Body of pancreas (tissue), 4 donors: ENCODE results near the gene PIGR. TPM values are rescaled to one million over a fixed set of nuclear protein-coding genes. Genes with fewer than 3 reads are reported as not detected.

Experiments
- ATAC-seq: fragments of 150-250 bp; one replicate; pipeline ENCODE4 v1.9.1; 2016
- DNase-seq, 4 donors: peaks; one replicate each; pipeline ENCODE4 v3.0.0-alpha.2; 2019
- H3K27ac ChIP-seq, 4 donors: fragments of 200-600 bp; sonication (generic); 1 replicate in 3 of 4; 2 replicates in 1 of 4; pipeline versions ENCODE4 v1.5.1 to v1.6.1; 2016 to 2019; ENCODE audit warnings: mild to moderate bottlenecking in 1 of 4, mixed read lengths in 1 of 4, moderate library complexity in 1 of 4
- H3K27me3 ChIP-seq, 2 donors: fragments of 200-600 bp; sonication (generic); one replicate each; pipeline ENCODE4 v1.6.0; 2016; ENCODE audit warnings: mild to moderate bottlenecking in 1 of 2
- H3K36me3 ChIP-seq, 2 donors: fragments of 200-600 bp; sonication (generic); replicated peaks in 1 of 2; 2 replicates each; pipeline ENCODE4 v1.5.1; 2016; ENCODE audit warnings: low read depth in 2 of 2; ENCODE audit not compliant: insufficient read depth in 1 of 2
- H3K4me1 ChIP-seq: fragments of 200-600 bp; sonication (generic); one replicate; pipeline ENCODE4 v1.6.0; 2016
- H3K4me3 ChIP-seq, 2 donors: fragments of 200-600 bp; sonication (generic); 1 replicate in 1 of 2; 2 replicates in 1 of 2; pipeline ENCODE4 v1.5.1; 2016 to 2019
- H3K9me3 ChIP-seq, 3 donors: fragments of 200-600 bp; sonication (generic); 1 replicate in 2 of 3; 2 replicates in 1 of 3; pipeline ENCODE4 v1.5.1; 2016
- POLR2A ChIP-seq, 3 donors: fragments of 450-650 bp; IDR thresholded peaks; one replicate each; pipeline ENCODE4 v1.6.1; 2016; ENCODE audit warnings: antibody characterized with exemption in 3 of 3, mild to moderate bottlenecking in 2 of 3
- WGBS, 2 donors: methylation state at CpG; one replicate each; pipeline ENCODE4 v1.1.5; 2017; 5-methylcytosine and 5-hydroxymethylcytosine counted together
- intact Hi-C: fragments of 100-400 bp; cut with DNase I; formaldehyde crosslinking; loops from one replicate; pipeline ENCODE4 v1.15.1; 2023
- total RNA-seq, 2 donors: library from RNA; depleted of rRNA; stranded (reverse); fragments of >200 nt; gene quantifications; one replicate each; pipeline ENCODE4 v1.1.0, GENCODE V29; 2016
- TF ChIP-seq, protein P1 (sequence below), 7 experiments: fragments of 450-650 bp in 4 of 7; fragments of 200-600 bp in 3 of 7; sonication (generic) in 3 of 7; IDR thresholded peaks; one replicate each; pipeline ENCODE4 v1.5.1; 2016 to 2019; ENCODE audit warnings: antibody characterized with exemption in 7 of 7

Gene PIGR
- total RNA-seq, 2 donors from 2014 or later, result 14.8 to 45.1 TPM

- H3K4me1 ChIP-seq, result no peaks in the 10 kb centered on the region
- H3K9me3 ChIP-seq, result no peaks in the 10 kb centered on the region
- TF ChIP-seq POLR2A (IDR thresholded peaks at IDR 0.05), result no peak
- TF ChIP-seq, protein P1, sequence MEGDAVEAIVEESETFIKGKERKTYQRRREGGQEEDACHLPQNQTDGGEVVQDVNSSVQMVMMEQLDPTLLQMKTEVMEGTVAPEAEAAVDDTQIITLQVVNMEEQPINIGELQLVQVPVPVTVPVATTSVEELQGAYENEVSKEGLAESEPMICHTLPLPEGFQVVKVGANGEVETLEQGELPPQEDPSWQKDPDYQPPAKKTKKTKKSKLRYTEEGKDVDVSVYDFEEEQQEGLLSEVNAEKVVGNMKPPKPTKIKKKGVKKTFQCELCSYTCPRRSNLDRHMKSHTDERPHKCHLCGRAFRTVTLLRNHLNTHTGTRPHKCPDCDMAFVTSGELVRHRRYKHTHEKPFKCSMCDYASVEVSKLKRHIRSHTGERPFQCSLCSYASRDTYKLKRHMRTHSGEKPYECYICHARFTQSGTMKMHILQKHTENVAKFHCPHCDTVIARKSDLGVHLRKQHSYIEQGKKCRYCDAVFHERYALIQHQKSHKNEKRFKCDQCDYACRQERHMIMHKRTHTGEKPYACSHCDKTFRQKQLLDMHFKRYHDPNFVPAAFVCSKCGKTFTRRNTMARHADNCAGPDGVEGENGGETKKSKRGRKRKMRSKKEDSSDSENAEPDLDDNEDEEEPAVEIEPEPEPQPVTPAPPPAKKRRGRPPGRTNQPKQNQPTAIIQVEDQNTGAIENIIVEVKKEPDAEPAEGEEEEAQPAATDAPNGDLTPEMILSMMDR (IDR thresholded peaks at IDR 0.05), result no peak
- H3K27me3 ChIP-seq, result no peaks in the 10 kb centered on the region
- ATAC-seq (no peak), DNase-seq (no peak)
- intact Hi-C loops, result loop anchor here (5.0 kb wide), 1 partner anchor 50 kb away; the partner anchor contains the start of gene FCAMR
- H3K27ac ChIP-seq, result no peak overlapping the region
- WGBS, 2 donors, result 33 to 86% methylated on average over 1 of the region's 1 CpG
- H3K4me3 ChIP-seq, result no peak overlapping the region
- H3K36me3 ChIP-seq, result no peaks in the 10 kb centered on the region
Measured at GRCh38 chr1:206922524-206922923, 23.7 kb downstream of the PIGR start.

DNA sequence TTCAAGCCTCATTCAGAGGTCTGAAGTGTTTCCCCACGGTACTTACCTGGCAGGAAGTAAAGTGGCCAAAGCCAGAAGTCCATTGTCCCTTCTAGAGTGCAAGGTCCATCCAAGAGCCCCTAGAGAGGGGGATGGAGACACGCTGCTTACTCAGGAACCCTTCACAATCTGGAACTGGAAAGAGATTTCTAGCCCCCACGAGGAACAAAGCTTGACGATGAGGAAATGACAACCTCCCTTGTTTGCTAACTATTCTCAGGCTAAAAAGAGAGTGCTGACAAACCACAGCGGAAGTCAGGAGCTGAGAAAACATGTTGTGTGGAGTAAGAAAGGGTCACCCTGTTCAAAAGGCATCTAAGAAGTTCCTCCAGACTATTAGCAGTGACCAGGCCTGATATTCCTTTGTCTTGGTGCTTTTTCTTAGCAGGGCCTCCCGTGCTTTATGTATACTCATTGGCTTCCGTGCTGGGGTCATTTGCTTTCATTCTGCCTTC, 24.4 kb downstream of the PIGR start, which contains the start of gene FCMR:
TSS of gene FCMR (minus strand) at position 170 of the 494 bp plus-strand sequence. CDS start at position 83, 87 bp downstream.
- Histone ChIP-seq H3K9me3 (no peaks in the 10 kb centered on the region), H3K36me3 (no peaks in the 10 kb centered on the region), H3K4me3 (no peak within 1 kb of the TSS), H3K27me3 (no peaks in the 10 kb centered on the region), H3K4me1 (no peaks in the 10 kb centered on the region), H3K27ac (no peak within 1 kb of the TSS)
- no peak for TF ChIP-seq POLR2A (IDR thresholded peaks at IDR 0.05)
- TF ChIP-seq, protein P1 (IDR thresholded peaks at IDR 0.05), result no peak
- intact Hi-C loops, result loop anchor here (5.0 kb wide), 1 partner anchor 50 kb away; the partner anchor contains the start of gene FCAMR
- no peak for ATAC-seq
- DNase-seq, result peak in 1 of 4 donors; percentile 41
- WGBS, 2 donors, result 44 to 49% methylated on average over 7 of the region's 7 CpGs

- WGBS, 2 donors, result 63 to 80% methylated on average over 3 of the region's 3 CpGs
- Histone ChIP-seq H3K4me1 (no peaks in the 10 kb centered on the region), H3K27ac (no peak overlapping the region), H3K4me3 (no peak overlapping the region), H3K9me3 (no peaks in the 10 kb centered on the region), H3K36me3 (no peaks in the 10 kb centered on the region), H3K27me3 (no peaks in the 10 kb centered on the region)
- TF ChIP-seq, protein P1 (IDR thresholded peaks at IDR 0.05), result no peak
- TF ChIP-seq POLR2A (IDR thresholded peaks at IDR 0.05), result no peak
- intact Hi-C loops, result loop anchor here (10.0 kb wide), 1 partner anchor 433 kb away; no protein-coding TSS in a partner anchor
- DNase-seq, result no peak
- no peak for ATAC-seq
Measured at GRCh38 chr1:206918076-206918475, 28.2 kb downstream of the PIGR start.

- H3K9me3 ChIP-seq, result no peaks in the 10 kb centered on the region
- no peak for TF ChIP-seq POLR2A (IDR thresholded peaks at IDR 0.05)
- TF ChIP-seq, protein P1 (IDR thresholded peaks at IDR 0.05), result no peak
- intact Hi-C loops, result loop anchor here (10.0 kb wide), 1 partner anchor 431 kb away; no protein-coding TSS in a partner anchor
- no peak for ATAC-seq
- no peaks in the 10 kb centered on the region for H3K36me3 ChIP-seq
- WGBS, 2 donors, result 61% methylated on average over 8 of the region's 8 CpGs
- DNase-seq, result no peak
- H3K4me1 ChIP-seq, result no peaks in the 10 kb centered on the region
- no peak overlapping the region for H3K27ac ChIP-seq
- H3K27me3 ChIP-seq, result no peaks in the 10 kb centered on the region
- H3K4me3 ChIP-seq, result no peak overlapping the region
Measured at GRCh38 chr1:206916000-206916709, 30.1 kb downstream of the PIGR start.
